NCI-H82 treated with DMSO at 0.1 percent for 48 hours (cell line): ENCODE data around the gene HIVEP3.

Source experiments
- DNase-seq: peaks from one replicate; lab custom pipeline; 2025; ENCODE audit not compliant: unreplicated experiment; lab: John Stamatoyannopoulos, UW

The HIVEP3 gene

DNA sequence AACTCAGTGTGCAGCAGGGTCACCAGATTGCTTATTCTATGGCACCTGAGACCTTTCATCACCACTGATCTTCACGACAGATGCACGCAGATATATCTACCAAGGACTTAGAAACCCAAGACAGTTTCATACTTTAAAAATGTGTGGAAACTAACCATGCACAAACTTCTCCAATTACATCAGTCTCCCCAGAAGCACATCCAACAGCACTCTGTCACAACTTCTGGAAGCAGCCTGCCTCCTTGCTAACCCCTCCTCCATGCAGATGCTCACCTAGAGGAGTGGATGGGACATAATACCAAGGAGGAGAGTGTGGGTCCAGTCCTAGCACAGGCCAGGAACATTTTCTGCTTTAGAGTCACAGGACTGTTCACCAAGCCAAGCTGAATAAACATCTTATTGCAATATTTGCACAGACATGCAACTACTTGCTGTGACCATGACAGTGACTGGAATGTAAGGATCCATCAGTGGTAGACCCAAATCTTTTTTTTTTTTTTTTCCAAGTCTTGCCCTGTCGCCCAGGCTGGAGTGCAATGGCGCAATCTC lies 69.4 kb downstream of the HIVEP3 start:
- DNase-seq = no peak

DNA sequence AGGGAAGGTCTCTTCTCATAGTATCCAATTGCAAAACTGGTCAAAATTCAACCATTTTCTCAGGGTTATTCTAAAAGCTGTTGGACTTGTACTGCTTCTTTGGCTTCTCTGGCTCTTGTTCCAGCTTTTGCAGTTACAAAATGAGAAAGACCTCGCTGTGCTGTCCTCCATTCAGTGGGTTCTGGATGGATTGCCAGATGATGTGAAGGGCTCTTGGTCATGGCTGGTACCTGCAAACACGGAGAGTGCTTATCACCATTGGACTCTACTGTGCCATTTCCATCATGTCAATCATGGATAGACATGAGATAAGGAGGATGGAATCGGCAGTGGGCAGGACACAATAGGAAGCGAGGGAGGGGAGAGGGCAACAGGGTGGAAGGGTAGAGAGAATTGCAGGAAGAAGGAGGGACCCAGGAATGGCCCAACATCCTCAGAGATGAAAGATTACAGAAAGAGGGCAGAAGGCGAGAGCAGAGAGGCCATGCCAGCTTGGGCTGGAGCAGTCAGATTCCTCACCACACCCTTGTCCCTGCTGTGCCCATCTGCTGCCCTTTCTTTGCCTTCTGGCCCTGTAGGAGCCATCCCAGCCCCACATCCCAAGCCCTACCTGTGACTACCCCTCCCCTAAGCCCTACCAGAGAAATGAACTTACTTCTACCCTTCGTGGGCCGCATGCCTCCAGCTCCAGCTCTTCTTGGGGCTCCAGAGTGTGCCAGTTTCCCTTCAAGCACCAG lies 70.3 kb downstream of the HIVEP3 start:
- no peak for DNase-seq

DNA sequence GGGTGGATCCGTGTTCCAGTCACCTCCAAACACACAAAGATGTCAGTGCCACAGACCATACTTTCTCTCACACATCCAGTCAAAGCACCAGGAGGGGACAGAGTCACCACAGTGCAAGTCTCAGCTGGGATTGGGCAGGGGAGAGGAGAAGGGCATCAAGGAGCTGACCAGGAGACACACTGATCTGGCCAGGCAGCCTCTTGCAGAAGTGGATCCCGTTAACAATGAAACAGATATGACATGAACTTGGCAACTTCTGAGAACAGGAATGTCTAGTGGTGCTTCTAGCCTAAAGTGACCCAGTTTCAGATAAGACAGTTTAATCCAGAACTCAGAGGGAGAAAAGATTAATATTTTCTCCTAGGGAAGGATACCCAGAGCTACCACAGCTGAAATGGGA lies 71.0 kb downstream of the HIVEP3 start:
- no peak for DNase-seq

DNA sequence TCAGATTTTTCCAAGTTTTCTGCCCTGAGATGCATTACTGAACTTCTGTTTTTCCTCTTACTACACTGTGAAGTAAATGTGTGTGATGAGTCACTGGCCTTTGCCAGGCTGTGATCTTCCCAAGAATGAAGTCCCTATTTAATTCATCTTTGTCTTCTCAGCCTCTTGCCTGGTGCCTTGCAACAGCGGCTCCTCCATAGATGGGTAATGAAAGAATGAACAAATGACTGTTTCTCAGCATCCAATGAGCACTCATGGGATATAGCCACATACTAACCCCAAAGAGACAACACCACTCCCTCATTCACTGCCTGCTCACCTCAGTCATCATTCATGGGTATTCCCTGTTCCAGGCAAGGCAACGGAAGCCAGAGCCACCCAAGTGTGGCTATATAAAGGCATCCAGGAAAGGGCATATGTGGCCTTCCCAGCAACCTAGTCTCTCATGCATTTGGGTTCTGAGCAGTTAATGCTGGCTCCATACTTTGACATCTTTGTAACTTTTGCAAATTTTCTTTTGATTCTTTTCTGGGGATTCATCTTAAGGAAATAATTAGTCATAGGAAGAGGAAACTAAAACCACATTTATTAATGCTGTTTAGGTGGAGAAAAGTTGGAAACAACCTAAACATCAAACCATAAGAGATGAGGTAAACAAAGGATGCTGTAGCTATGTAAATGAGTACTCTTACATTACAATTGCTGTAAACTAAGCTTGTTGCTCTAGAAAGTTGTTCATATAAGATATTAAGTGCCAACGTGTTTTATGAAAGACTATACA lies 71.9 kb downstream of the HIVEP3 start:
- no peak for DNase-seq

DNA sequence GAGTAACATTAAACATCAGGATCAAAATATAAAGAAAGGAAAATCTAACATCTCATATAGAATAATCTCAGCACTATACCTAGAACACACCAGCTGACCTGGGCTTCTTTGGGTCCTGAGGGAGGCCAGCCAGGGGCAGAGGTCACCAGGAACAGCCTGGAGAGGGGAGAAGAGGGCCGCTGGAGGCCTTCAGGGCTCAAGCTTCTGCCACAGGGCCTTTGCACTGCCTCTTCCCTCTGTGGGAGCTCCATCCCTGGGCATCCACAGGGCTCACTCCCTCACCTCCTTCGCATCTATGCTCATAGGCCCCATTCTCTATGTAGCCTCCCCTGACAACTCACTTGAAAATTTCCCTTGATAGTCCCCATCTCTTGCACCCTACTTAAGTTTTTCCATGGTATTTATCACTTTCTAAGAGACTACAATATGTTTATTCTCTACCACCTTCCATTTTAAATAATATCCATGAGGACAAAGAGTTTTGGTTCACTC lies 73.9 kb downstream of the HIVEP3 start:
- DNase-seq = no peak

DNA sequence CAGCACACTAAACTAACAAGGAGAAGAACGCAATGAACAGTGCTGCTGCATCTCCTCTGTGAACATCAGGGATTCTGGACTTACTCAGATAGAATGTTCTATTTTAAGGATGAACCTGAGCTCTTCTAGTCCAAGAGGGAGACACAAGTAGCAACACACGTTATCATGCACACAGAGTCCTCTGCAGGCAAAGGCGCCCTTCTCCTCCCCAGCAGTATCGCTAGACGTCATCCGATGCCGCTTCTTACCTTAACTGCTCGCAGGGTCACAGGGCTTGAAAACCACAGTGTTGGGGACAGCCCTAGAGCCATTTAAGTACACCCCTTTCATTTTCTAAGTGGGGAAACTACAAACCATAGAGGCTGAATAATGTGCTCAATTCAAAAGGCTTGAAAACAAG lies 74.5 kb downstream of the HIVEP3 start:
- no peak for DNase-seq

DNA sequence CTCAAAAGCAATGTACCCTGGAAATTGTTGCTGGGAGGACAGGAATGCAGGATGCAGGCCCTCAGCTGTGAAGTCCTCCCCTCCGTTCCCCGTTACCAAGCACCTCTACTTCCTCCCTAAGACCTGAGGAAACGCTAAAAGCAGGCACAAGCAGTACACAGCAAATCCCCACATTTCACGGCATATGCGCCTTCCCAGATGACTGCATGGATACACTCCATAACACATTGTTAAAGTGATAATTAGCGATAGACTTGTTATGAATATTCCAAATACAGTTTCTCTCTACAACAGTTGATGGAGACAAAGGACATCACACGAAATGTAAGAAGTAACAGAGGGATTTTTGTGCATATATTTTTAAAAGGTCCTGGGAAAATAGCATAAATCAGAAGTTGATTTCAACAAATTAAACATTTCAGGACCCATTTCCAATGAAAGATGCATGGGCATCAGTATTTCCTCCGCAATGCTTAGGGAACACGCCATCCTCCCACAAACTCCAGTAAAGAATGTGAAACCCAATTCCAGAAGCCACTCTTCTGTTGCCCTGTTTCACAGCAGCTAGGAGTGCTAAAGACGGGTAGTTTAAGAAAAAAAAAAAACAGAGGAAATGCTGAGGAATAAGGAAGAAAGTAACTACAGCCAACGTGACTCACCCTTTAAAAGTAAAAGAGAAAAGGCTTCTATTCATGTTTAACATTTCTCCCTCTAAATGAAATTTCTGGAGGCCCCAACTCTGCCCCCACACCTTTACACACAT lies 75.5 kb downstream of the HIVEP3 start:
- no peak for DNase-seq

DNA sequence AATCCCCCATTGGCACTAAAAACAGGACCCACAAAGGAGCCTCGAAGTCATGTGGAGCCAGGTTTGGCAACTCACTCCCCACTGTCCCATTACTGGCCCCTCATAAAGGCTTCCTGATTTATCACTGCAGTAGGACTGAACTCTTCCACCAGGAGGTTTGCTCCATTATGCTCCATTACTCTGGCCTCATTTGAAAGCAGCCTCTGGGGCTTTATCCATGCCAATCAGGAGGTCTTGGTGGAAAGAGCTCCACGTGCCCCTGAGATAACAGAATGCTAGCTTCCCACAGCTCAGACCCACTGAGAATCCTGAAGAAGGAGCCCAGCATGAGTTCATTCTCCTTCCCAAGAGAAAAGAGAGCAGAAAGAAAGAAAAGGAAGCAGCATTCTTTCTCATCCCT lies 76.4 kb downstream of the HIVEP3 start:
- DNase-seq = no peak

DNA sequence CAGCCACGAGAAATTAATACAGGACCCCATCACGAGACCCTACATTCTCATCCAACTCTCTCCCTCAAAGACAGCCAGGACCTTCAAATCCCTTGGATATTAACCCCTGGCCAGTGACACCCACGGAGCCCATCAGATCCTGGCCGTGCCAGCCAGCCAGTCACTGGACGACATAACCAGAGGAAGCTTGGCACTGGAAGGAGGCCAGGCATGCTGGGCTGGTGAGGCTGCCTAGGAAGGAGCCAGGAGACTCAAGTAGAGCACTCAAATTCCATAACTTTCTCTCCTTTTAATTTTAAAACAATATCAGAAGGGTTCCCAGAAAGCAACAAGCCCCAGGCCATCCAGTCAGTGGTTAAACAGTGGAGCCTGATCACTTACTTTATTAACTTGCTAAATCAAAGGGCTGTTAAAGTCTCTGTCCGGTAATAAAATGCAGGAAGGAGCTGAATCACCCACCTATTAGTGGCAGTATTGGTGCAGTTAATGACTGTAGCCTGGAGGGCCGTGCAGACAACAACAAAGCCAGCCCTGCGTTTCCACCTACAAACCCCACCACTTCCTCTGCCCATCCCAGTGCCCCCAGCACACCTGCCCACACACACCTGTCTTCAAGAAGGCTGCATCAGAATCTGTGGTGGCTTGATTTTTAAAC lies 78.0 kb downstream of the HIVEP3 start:
- DNase-seq = no peak

DNA sequence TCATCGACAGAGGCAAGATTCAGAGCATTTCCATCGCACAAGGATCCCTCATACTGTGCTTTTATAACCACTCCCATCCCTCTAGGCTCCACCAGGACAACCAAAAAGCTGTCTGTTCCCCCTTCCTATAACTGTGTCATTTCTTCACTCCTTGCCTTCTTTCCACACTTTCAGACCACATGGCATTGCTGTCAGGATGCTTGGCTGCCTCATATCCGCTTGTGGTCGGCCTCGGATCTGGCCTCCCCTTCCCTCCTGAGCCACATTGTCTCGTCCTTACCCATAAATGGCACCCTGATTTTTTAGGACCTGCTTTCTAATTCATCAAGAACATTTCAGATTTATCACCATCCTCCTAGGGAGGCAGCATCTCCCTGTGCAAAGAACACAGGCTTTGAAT lies 80.5 kb downstream of the HIVEP3 start:
- DNase-seq = no peak

DNA sequence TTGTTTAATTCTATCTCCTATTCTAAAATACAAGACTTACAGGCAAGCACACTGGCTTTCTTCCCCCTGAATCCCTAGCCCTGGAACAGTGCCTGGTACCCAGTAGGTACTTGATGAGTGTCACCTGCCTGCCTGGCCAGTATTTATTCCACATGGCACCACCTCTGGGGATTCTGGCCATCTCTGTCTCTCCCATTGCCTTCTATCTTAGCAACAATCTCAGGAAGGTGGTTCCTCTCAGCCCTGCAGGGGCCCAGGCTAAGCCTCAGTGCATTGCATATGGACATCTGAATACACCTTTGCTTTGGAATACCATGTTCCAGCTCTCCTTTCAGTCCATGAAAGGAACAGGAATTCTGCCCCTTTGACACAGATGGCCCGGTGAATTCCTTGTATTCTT lies 81.0 kb downstream of the HIVEP3 start:
- DNase-seq = no peak

DNA sequence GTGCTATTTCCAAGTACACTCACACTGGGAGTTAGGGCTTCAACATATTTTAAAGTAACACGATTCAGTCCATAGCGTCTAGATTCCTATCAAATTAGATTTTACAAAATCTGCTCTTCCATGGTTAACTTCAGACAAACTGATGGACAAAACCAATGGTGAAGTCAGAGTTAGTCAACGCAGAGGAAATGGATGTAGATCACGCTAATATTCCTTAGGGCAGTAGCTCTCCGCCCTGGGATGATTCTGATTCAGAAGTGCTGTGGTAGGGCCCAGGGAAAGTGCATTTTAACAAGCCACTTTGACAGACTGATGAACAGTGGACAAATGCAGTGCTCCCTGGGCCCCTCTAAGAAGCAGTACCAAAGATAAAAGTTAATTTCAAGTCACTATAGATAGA lies 83.2 kb downstream of the HIVEP3 start:
- no peak for DNase-seq

DNA sequence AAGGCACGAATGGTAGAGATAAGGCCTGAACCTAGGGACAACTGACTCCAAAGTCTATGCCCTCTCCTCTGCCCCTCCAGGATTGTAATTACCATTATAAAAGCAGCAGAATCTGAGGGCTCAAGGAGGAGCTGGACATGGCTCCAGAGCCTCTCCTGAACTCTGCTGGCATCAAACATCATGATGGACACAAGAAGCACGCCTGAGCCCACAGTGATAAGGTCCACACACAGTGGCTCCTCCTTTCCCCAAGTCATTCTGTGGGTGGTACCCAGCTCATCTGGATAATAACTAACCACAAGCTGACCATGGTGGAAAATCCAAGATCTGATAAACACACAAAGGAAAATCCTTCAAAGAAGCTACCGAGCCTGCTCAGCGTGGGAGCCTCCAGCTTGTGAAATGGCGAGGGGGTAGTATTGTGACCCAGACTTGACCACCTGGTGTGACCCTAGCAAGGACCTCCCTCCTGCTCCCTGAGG lies 85.2 kb downstream of the HIVEP3 start:
- DNase-seq = no peak

DNA sequence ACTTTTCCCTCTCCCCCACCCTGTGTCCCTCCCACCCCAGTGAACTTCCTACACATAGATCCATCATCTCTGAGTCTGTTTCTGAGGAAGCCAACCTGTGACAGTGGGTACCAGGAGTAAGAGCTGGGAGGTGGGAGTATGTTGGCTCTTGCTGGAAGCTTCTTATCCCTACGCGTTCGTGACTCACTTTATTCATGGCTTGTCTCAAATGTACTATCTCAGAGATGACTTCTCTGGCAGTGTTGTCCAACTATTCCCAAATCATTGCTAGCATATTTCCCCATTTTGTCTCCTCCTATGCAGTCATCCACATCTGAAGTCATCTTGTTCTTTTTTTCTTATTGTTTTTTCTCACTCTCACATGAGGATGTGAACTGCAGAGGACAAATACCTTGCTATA lies 88.0 kb downstream of the HIVEP3 start:
- DNase-seq = no peak

DNA sequence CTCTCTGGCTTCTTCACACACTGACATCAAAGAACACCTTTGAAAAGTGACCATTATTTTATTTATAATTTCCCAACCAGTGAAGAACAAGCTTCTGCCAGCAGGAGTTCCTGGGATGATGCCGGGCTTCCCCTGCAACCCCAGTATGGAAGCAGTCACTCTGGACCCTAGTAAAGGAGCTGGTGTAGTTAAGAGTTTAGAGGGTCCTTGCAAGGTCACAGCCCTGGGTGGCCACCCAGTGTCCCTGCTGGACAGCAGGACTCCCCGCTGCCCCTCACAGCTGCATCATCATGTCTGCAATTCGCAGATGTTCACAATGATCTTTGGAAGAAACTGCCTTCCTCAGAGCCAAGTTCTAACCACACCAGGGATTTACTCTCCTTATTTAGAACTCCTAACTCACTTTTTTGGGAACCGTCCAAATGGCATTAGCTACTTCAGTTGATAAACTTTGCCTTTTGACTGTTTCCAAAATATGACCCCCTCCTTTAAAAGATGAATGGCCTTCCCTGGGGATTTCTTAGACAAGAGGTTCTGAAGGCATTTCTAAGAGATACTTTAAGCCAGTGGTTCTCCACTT lies 90.6 kb downstream of the HIVEP3 start:
- DNase-seq = no peak

DNA sequence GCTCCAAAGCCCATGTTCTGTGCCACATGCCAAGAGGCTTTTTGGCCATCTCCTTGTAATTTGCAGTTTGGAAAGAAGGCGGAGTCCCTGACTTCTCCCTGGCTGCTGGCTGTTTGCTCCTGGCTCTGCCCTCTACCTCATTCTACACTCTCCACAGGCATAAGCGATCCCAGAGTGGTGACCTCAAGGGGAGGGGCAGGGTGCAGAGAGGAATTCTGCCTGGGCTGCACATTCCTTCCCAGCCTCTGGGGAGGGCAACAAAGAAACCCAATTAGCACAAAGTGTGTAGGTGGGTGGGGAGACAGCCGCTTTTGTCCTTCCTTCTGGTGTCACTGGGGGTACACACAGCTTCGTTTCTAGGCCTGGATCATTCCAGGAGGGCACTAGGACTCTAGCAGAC lies 95.3 kb downstream of the HIVEP3 start:
- no peak for DNase-seq

DNA sequence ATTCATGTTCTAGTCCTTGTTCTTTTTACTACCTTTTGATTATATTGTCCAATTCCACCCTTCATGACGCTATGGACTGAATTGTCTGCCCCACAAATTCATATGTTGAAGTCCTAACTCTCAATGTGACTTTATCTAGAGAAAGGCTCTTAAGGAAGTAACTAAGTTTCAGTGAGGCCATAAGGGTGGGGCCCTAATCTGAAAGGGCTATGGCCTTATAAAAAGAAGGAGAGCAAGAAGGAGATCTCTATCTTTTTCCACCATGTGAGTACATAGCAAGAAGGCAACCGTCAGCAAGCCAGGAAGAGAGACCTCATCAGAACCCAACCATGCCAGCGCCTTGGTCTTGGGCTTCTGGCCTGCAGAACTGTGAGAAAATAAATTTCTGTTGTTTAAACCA lies 95.9 kb downstream of the HIVEP3 start:
- DNase-seq = no peak

DNA sequence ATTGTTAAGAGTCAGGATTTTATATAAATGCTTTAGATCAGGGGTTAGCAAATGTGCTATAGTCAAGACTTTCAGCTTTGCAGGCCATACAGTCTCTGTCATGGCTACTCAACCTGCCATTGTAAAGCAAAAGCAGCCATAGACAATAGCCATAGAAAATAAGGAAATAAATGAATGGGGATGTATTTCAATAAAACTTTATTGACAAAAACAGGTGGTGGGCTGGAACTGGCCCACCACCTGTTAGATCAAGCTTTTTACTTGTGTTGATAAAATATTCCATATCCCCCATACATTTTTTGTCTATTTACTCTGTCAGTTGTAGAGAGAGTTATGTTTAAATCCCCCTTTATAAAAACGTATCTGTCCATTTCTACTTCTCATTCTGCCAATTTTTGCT lies 98.9 kb downstream of the HIVEP3 start:
- no peak for DNase-seq

DNA sequence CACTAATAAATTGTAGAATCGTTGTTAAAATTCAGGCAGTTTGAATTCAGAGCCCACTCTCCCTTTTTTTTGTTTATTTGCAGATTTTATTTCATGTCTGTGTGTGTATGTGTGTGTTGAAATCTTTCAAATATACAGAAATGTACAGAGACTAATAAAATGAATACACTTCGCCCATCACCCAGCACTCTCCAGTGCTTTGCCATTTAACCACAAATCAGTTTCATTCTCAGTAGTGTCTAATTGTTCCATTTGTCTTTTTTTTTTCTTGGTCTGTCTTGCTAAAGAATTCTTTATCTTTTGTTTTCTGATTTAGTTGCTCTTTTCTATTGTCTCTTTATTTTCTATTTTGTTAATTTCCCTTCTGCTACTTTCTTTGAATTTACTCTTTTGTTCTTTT lies 99.7 kb downstream of the HIVEP3 start:
- no peak for DNase-seq

DNA sequence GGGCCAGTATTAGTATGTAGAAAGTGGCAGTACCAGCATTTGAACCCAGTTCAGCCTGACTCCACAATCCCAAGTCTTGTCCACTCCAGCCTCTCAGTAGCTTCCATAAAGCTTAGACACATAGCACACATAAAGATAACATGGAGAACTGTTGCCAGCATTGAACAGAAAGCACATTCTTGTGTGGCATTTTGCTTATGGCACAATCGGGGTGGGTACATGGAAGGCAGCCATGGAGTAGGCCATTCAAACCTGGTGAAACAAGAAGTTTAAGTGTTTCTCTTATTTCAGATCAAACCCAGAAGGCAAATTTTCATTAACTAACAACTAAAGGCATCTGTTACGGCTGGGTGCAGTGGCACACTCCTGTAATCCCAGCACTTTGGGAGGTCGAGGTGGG lies 102.7 kb downstream of the HIVEP3 start:
- no peak for DNase-seq
